MCF 10A (cell line): ENCODE results near the gene PTX4. TPM values are rescaled to one million over a fixed set of nuclear protein-coding genes. Genes with fewer than 3 reads are reported as not detected.
"Not testable (repeated sequence)": the region's sequence is repeated elsewhere in the genome, so short reads cannot be mapped to it uniquely, and the experiment has no call there.

Source experiments
- BruUV-seq: library from RNA; stranded (reverse); fragments of 400-500 nt; replicated peaks from 2 replicates; lab custom pipeline; 2021; lab: Mats Ljungman, UMichigan
- CTCF ChIA-PET: fragments of 300-600 bp; sonication (Branson Sonifier 250); formaldehyde crosslinking; extraction: SDS; loops from one replicate; lab custom pipeline; 2021; ENCODE audit warnings: antibody characterized with exemption, inconsistent platforms; lab: Yijun Ruan, JAX
- POLR2A ChIA-PET: fragments of 300-600, 350-650 bp; sonication (Branson Sonifier 250); formaldehyde crosslinking; extraction: SDS; loops from one replicate; lab custom pipeline; 2020; ENCODE audit warnings: antibody characterized with exemption, inconsistent platforms; lab: Yijun Ruan, JAX
- DNase-seq: peaks from one replicate; pipeline ENCODE4 v3.0.0-alpha.2; 2018; ENCODE audit not compliant: unreplicated experiment
- H3K27ac Mint-ChIP-seq: one replicate; pipeline ENCODE4 v1.8.0; 2022; ENCODE audit warnings: mild to moderate bottlenecking, low read depth, mixed read lengths; ENCODE audit not compliant: unreplicated experiment
- H3K27me3 Mint-ChIP-seq: one replicate; pipeline ENCODE4 v1.8.0; 2022; ENCODE audit warnings: mixed read lengths; ENCODE audit not compliant: insufficient read depth, unreplicated experiment
- H3K36me3 Mint-ChIP-seq: one replicate; pipeline ENCODE4 v1.8.0; 2022; ENCODE audit warnings: mild to moderate bottlenecking, moderate library complexity, mixed read lengths; ENCODE audit not compliant: insufficient read depth, unreplicated experiment
- H3K4me1 Mint-ChIP-seq: one replicate; pipeline ENCODE4 v1.8.0; 2022; ENCODE audit warnings: mixed read lengths; ENCODE audit not compliant: insufficient read depth, unreplicated experiment
- H3K4me3 Mint-ChIP-seq: one replicate; pipeline ENCODE4 v1.8.0; 2022; ENCODE audit warnings: mild to moderate bottlenecking, moderate library complexity, mixed read lengths; ENCODE audit not compliant: unreplicated experiment
- H3K9me3 Mint-ChIP-seq: one replicate; pipeline ENCODE4 v1.8.0; 2022; ENCODE audit warnings: mixed read lengths; ENCODE audit not compliant: unreplicated experiment
- intact Hi-C: fragments of 100-400 bp; cut with micrococcal nuclease; formaldehyde crosslinking; loops from 2 replicates; pipeline ENCODE4 v1.14.1; 2022
- total RNA-seq: library from RNA; stranded (reverse); gene quantifications from 2 replicates; pipeline ENCODE4 v1.2.3, GENCODE V29; 2022
- TF ChIP-seq, protein P1 (sequence below): fragments of 200-600 bp; IDR thresholded peaks from one replicate; pipeline ENCODE4 v1.8.0; 2022; ENCODE audit warnings: antibody characterized with exemption, mild to moderate bottlenecking; ENCODE audit not compliant: unreplicated experiment

The PTX4 gene
- total RNA-seq, 1 experiment from 2014 or later: not detected

DNA sequence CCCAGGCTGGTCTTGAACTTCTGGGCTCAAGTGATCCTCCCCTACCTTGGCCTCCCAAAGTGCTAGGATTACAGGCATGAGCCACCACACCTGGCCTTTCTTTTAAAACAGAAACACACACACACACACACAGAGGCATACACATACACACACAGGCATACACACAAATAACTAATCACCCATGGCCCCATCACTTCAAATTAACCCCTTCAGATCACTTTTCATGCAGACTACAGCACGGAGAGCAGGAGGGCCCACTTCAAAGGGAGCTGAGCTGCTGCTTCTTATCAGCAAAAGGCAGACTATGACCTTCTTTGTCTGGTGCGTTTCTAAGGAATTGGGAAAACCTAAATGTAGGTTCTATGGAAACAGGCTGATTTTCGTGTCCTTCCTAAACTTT, 15.8 kb downstream of the PTX4 start:
- Mint-ChIP-seq H3K9me3 (no peaks in the 10 kb centered on the region), H3K4me3 (peak overlapping the region; percentile 27), H3K4me1 (peaks cover 6% of the 10 kb centered on the region), H3K27me3 (no peaks in the 10 kb centered on the region), H3K36me3 (peaks cover 16% of the 10 kb centered on the region), H3K27ac (no peak overlapping the region)
- BruUV-seq: TSS peak; percentile 19
- no peak for DNase-seq
- ChIA-PET POLR2A (interaction anchor here (0.6 kb wide), 1 partner anchor 205 kb away, joined by 7 read pairs; the partner anchor contains the start of gene JPT2), CTCF (interaction anchor here (0.6 to 0.7 kb wide), 3 partner anchors 14 to 113 kb away, joined by 3 to 4 read pairs (median 3); no protein-coding TSS in a partner anchor)
- intact Hi-C loops: no loop called here
- TF ChIP-seq, protein P1, sequence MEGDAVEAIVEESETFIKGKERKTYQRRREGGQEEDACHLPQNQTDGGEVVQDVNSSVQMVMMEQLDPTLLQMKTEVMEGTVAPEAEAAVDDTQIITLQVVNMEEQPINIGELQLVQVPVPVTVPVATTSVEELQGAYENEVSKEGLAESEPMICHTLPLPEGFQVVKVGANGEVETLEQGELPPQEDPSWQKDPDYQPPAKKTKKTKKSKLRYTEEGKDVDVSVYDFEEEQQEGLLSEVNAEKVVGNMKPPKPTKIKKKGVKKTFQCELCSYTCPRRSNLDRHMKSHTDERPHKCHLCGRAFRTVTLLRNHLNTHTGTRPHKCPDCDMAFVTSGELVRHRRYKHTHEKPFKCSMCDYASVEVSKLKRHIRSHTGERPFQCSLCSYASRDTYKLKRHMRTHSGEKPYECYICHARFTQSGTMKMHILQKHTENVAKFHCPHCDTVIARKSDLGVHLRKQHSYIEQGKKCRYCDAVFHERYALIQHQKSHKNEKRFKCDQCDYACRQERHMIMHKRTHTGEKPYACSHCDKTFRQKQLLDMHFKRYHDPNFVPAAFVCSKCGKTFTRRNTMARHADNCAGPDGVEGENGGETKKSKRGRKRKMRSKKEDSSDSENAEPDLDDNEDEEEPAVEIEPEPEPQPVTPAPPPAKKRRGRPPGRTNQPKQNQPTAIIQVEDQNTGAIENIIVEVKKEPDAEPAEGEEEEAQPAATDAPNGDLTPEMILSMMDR: no peak

DNA sequence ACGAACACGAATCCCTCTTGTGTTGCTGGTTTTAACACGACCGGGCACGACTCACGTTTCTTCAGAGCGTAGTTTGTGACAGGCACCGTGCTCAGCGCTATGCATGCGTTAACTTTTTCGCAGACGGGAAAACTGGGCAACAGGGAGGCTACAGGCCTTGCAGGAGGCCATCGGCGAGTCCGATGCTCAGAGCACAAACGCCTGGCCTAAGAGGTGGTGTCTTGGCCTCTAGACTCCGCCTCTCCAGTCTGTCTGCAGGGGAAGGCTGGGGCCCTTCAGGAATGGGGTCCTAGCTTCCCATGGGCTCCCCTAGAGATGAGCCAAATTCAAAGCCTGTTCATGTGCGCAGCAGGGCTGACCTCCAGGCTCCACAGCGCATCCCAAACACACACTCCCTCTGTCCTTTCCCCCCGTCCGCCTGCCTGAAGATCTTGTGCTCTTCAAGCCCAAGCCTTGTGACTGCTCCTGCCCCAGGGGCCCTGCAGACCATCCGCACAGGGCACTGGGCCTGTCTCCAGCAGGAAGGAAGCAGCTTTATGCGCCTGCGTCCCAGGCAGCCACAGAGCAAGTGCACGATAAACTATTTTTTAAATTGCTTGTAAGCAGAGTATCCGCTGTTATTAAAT, 17.1 kb downstream of the PTX4 start:
- Mint-ChIP-seq H3K9me3 (no peaks in the 10 kb centered on the region), H3K27me3 (no peaks in the 10 kb centered on the region), H3K4me1 (peaks cover 16% of the 10 kb centered on the region), H3K4me3 (no peak overlapping the region), H3K27ac (no peak overlapping the region), H3K36me3 (peaks cover 11% of the 10 kb centered on the region)
- TF ChIP-seq, protein P1: no peak
- no TSS peak for BruUV-seq
- DNase-seq: no peak
- CTCF ChIA-PET: no interaction called here
- POLR2A ChIA-PET: interaction anchor here (1.6 kb wide), 1 partner anchor 51 kb away, joined by 6 read pairs; the partner anchor contains the start of gene UQCC4
- intact Hi-C loops: no loop called here

DNA sequence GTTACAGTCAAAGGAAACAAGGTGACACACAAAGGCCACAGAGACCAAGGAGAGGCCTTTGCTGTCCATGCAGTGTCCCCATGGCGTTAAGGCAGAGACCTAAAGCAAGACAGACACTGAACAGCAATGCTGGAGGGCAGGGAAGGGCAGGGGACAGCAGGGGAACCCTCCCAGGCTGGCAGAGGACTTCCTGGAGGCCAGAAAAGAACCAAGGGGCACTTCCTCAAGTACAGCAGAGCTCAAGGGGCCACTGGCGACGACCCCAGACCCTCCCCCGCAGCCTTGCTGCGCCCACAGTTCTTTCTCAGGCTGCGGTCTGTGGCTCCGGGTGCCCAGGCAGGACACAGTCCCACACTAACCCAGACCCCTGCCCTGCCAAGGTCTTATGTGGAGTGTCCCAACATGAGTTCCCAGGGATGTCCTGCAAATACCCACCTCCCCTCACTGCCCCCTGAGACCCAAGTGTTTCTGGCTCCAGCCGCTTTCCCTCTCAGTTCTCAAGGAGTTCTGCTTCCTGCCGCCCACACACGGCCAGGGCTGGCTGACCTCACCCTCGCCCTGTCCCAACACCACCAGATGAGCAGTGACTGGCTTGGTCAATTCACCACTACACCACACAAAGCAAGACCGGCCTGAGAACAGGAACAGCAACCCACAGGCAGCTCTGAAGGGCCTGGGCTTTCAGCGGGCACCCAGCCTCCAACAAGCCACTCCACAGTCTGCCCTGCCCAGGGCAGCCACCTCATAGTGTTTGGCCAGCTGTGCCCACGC, 18.1 kb downstream of the PTX4 start:
- Mint-ChIP-seq H3K27ac (no peak overlapping the region), H3K9me3 (no peaks in the 10 kb centered on the region), H3K36me3 (peaks cover 11% of the 10 kb centered on the region), H3K4me1 (peaks cover 17% of the 10 kb centered on the region), H3K4me3 (no peak overlapping the region), H3K27me3 (no peaks in the 10 kb centered on the region)
- intact Hi-C loops: no loop called here
- BruUV-seq: no TSS peak
- TF ChIP-seq, protein P1: no peak
- ChIA-PET CTCF (no interaction called here), POLR2A (interaction anchor here (1.6 kb wide), 1 partner anchor 50 kb away, joined by 6 read pairs; the partner anchor contains the start of gene UQCC4)
- DNase-seq: no peak

DNA sequence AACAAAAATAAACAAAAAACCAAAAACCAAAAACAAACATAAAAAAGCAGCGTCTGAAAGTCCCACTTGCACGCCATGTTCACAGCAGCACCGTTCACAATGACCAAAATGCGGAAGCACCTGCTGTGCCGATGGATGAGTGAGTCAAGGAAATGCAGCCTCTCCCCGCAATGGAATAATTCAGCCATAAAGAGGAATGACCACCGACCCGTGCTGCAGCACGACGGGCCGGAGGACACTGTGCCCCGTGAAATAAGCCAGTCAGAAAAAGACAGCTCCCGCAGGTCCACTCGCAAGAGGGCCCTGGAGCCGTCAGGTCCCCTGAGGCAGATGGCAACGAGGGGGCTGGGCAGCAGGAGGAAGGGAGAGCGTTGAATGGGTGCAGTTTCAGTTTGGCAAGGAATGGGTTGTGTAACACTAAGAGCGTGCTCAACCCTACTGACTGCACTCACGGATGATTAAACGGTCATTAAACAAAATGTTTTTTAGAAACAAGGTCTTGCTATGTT, 19.0 kb downstream of the PTX4 start:
- Mint-ChIP-seq H3K4me1 (peaks cover 17% of the 10 kb centered on the region), H3K36me3 (peaks cover 16% of the 10 kb centered on the region), H3K9me3 (no peaks in the 10 kb centered on the region), H3K27me3 (no peaks in the 10 kb centered on the region), H3K27ac (no peak overlapping the region), H3K4me3 (no peak overlapping the region)
- DNase-seq: no peak
- ChIA-PET POLR2A (no interaction called here), CTCF (no interaction called here)
- TF ChIP-seq, protein P1: no peak
- intact Hi-C loops: no loop called here
- BruUV-seq: no TSS peak

DNA sequence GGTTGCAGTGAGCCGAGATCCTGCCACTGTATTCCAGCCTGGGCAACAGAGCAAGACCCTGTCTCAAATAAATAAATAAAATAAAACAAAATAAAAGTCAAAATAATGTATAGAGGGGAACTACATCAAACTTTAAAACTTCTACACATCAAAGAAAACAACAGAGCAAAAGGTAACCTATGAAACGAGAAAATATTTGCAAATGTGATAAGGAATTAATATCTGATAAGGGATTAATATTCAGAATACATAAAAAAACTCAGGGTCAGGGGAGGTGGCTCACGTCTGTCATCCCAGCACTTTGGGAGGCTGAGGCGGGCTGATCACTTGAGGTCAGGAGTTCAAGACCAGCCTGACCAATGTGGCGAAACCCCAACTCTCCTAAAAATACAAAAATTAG, 19.6 kb downstream of the PTX4 start:
- DNase-seq, H3K4me3 Mint-ChIP-seq, CTCF ChIA-PET, H3K27ac Mint-ChIP-seq, intact Hi-C loops, H3K9me3 Mint-ChIP-seq, BruUV-seq, POLR2A ChIA-PET, H3K27me3 Mint-ChIP-seq: not testable (repeated sequence)
- Mint-ChIP-seq H3K4me1 (peaks cover 17% of the 10 kb centered on the region), H3K36me3 (peaks cover 22% of the 10 kb centered on the region)
